ENCODE results near the gene TXNRD2. TPM values are rescaled to one million over a fixed set of nuclear protein-coding genes. Genes with fewer than 3 reads are reported as not detected.

TXNRD2 gene
- total RNA-seq, 2 experiments from 2014 or later: 24.7 to 28.9 TPM

- no TSS peak for BruUV-seq (replicated peaks)
- H4K20me1 ChIP-seq (ENCODE audit: insufficient read depth, low read length): no peaks in the 10 kb centered on the region
- H2AFZ ChIP-seq (ENCODE audit: low read length): no peak overlapping the region
- H3K4me3 ChIP-seq (ENCODE audit: low read depth, low read length, poor library complexity, severe bottlenecking): no peak overlapping the region
- peaks cover 30% of the 10 kb centered on the region for H3K4me1 ChIP-seq (ENCODE audit: insufficient read depth, low read length, poor library complexity, severe bottlenecking)
- ChIA-PET POLR2A (no interaction called here), CTCF (ENCODE audit: unreplicated experiment) (no interaction called here)
- H3K27ac ChIP-seq (ENCODE audit: low read depth, low read length, poor library complexity, severe bottlenecking): no peak overlapping the region
- H3K4me2 ChIP-seq (ENCODE audit: low read length): no peak overlapping the region
- no peaks in the 10 kb centered on the region for H3K9me3 ChIP-seq (ENCODE audit: low read length)
- DNase-seq (ENCODE audit: low spot score): no peak
- TF ChIP-seq EZH2phosphoT487 (IDR thresholded peaks at IDR 0.05; ENCODE audit: borderline replicate concordance, low read depth, low read length) (no peak), CTCF (conservative IDR thresholded peaks at IDR 0.05; ENCODE audit: low read length) (no peak)
- peaks cover 7% of the 10 kb centered on the region; the same call in 1 of the 2 replicates for H3K79me2 ChIP-seq (ENCODE audit: insufficient read depth, low read depth, low read length)
- no peaks in the 10 kb centered on the region for H3K36me3 ChIP-seq (ENCODE audit: insufficient read depth, low read length)
- intact Hi-C loops (cut with micrococcal nuclease; ENCODE audit: unreplicated experiment): no loop called here
- H3K9me2 ChIP-seq (ENCODE audit: insufficient read depth, low read length): no peaks in the 10 kb centered on the region
Measured at GRCh38 chr22:19882446-19883381, 58.9 kb downstream of the TXNRD2 start.

GRCh38 chr22:19880786-19881569, 60.6 kb downstream of the TXNRD2 start:
- TF ChIP-seq CTCF (conservative IDR thresholded peaks at IDR 0.05; ENCODE audit: low read length): no peak
- CTCF ChIA-PET (ENCODE audit: unreplicated experiment): no interaction called here
- POLR2A ChIA-PET: no interaction called here
- Histone ChIP-seq H3K4me2 (ENCODE audit: low read length) (no peak overlapping the region), H4K20me1 (ENCODE audit: insufficient read depth, low read length) (no peaks in the 10 kb centered on the region), H3K4me1 (ENCODE audit: insufficient read depth, low read length, poor library complexity, severe bottlenecking) (peaks cover 13% of the 10 kb centered on the region), H3K4me3 (ENCODE audit: low read depth, low read length, poor library complexity, severe bottlenecking) (no peak overlapping the region), H3K9me3 (ENCODE audit: low read length) (no peaks in the 10 kb centered on the region), H3K27ac (ENCODE audit: low read depth, low read length, poor library complexity, severe bottlenecking) (no peak overlapping the region), H3K9me2 (ENCODE audit: insufficient read depth, low read length) (no peaks in the 10 kb centered on the region), H3K79me2 (ENCODE audit: insufficient read depth, low read depth, low read length) (no peaks in the 10 kb centered on the region), H2AFZ (ENCODE audit: low read length) (no peak overlapping the region), H3K36me3 (ENCODE audit: insufficient read depth, low read length) (no peaks in the 10 kb centered on the region)
- DNase-seq (ENCODE audit: low spot score): no peak
- intact Hi-C loops (cut with micrococcal nuclease; ENCODE audit: unreplicated experiment): no loop called here
- BruUV-seq (replicated peaks): no TSS peak

Measured in OCI-LY7 (cell line).